Endodermal cell (in vitro differentiated cells): ENCODE data around the gene SNX9. TPM values are rescaled to one million over a fixed set of nuclear protein-coding genes. Genes with fewer than 3 reads are reported as not detected.

Source experiments
- DNase-seq: peaks from one replicate; pipeline ENCODE4 v3.0.0-alpha.2; 2017
- H3K27ac ChIP-seq: 2 replicates; pipeline ENCODE4 v1.5.1; 2013; ENCODE audit warnings: mild to moderate bottlenecking, low read depth, low read length, moderate library complexity
- H3K27me3 ChIP-seq: 2 replicates; pipeline ENCODE4 v1.6.1; 2013; ENCODE audit warnings: mild to moderate bottlenecking, low read length, moderate library complexity; ENCODE audit not compliant: insufficient read depth, control insufficient read depth, poor library complexity, severe bottlenecking
- H3K36me3 ChIP-seq: 2 replicates; pipeline ENCODE4 v1.7.0; 2013; ENCODE audit warnings: mild to moderate bottlenecking, low read length, moderate library complexity; ENCODE audit not compliant: control insufficient read depth, insufficient read depth
- H3K4me1 ChIP-seq: one replicate; pipeline ENCODE4 v1.7.0; 2013; ENCODE audit warnings: low read length; ENCODE audit not compliant: control insufficient read depth, insufficient read depth
- H3K4me3 ChIP-seq: 2 replicates; pipeline ENCODE4 v1.5.1; 2013; ENCODE audit warnings: mild to moderate bottlenecking, low read length, moderate library complexity
- H3K9ac ChIP-seq: 2 replicates; pipeline ENCODE4 v1.6.1; 2013; ENCODE audit warnings: mild to moderate bottlenecking, low read length, moderate library complexity; ENCODE audit not compliant: poor library complexity, severe bottlenecking; ENCODE audit errors: extremely low read depth
- H3K9me3 ChIP-seq: 2 replicates; pipeline ENCODE4 v1.6.1; 2013; ENCODE audit warnings: mild to moderate bottlenecking, low read length, moderate library complexity; ENCODE audit not compliant: control insufficient read depth
- H3K27ac Mint-ChIP-seq: 2 replicates; pipeline ENCODE4 v1.8.0; 2020; ENCODE audit warnings: mixed read lengths
- H3K27me3 Mint-ChIP-seq: 2 replicates; pipeline ENCODE4 v1.8.0; 2021; ENCODE audit warnings: mild to moderate bottlenecking, mixed read lengths; ENCODE audit not compliant: insufficient read depth
- H3K36me3 Mint-ChIP-seq: 2 replicates; pipeline ENCODE4 v1.8.0; 2020; ENCODE audit warnings: low read depth, mixed read lengths
- H3K4me1 Mint-ChIP-seq: 2 replicates; pipeline ENCODE4 v1.8.0; 2020; ENCODE audit warnings: mixed read lengths
- H3K4me3 Mint-ChIP-seq: 2 replicates; pipeline ENCODE4 v1.8.0; 2020; ENCODE audit warnings: mild to moderate bottlenecking, moderate library complexity, mixed read lengths
- H3K9me3 Mint-ChIP-seq: 2 replicates; pipeline ENCODE4 v1.8.0; 2020; ENCODE audit warnings: mild to moderate bottlenecking, mixed read lengths
- WGBS, 2 experiments: methylation state at CpG; one replicate each; pipeline versions ENCODE4 v1.1.5 to v1.1.7; 2013; ENCODE audit warnings: missing lambda C conversion rate in 2 of 2, mixed read lengths in 1 of 2; ENCODE audit not compliant: insufficient coverage in 1 of 2, insufficient read length in 1 of 2; 5-methylcytosine and 5-hydroxymethylcytosine counted together
- long read RNA-seq, 4 experiments: library from polyadenylated mRNA in 2 of 4; library from RNA in 1 of 4; library from capped mRNA in 1 of 4; stranded (forward) in 3 of 4; unstranded in 1 of 4; transcript quantifications; one replicate each; pipeline ENCODE4 v2.0.0, GENCODE V29; 2020 to 2021; ENCODE audit warnings: inconsistent platforms in 1 of 4
- polyA plus RNA-seq, 2 experiments: library from polyadenylated mRNA; stranded (reverse); fragments of 50-300 nt; gene quantifications; one replicate each; pipeline ENCODE4 v1.2.3, GENCODE V29; 2013
- total RNA-seq, 2 donors: library from RNA; stranded (reverse); fragmentation: NEBNext Ultra II Directional in 1 of 2; extraction: Animal tissue kit (Norgen Biotek cat#: 25700) in 1 of 2; gene quantifications; 2 replicates in 1 of 2; 3 replicates in 1 of 2; pipeline ENCODE4 v1.2.1, GENCODE V29; 2021
- TF ChIP-seq, protein P1 (sequence below): fragments of 200-600 bp; sonication (generic); conservative IDR thresholded peaks from 2 replicates; pipeline ENCODE4 v1.5.0; 2021; ENCODE audit warnings: antibody characterized with exemption, mild to moderate bottlenecking

SNX9 gene
- 10 to 100 TPM; 30.6 to 33.0 TPM for total RNA-seq
- 18.8 TPM for polyA plus RNA-seq (2013, experiment 1 of 2)
- polyA plus RNA-seq (2013, experiment 2 of 2) = 20.0 TPM
- long read RNA-seq, experiment 1, full-length matches to known transcripts = 3 of 20 reads
- long read RNA-seq, experiment 1, partial matches to known transcripts = 9 of 20 reads
- long read RNA-seq, experiment 1, other reads (novel, unspliced or antisense) = 8 of 20 reads
- long read RNA-seq, experiment 2, full-length matches to known transcripts = 94 of 112 reads
- long read RNA-seq, experiment 2, partial matches to known transcripts = 11 of 112 reads
- long read RNA-seq, experiment 2, other reads (novel, unspliced or antisense) = 7 of 112 reads
- long read RNA-seq, experiment 3, full-length matches to known transcripts = 36 of 54 reads
- long read RNA-seq, experiment 3, partial matches to known transcripts = 14 of 54 reads
- long read RNA-seq, experiment 3, other reads (novel, unspliced or antisense) = 4 of 54 reads
- long read RNA-seq, experiment 4, partial matches to known transcripts = 3 of 4 reads
- long read RNA-seq, experiment 4, other reads (novel, unspliced or antisense) = 1 of 4 reads

GRCh38 chr6:157823001-157823527 is at the start of gene SNX9:
SNX9 (plus strand) TSS chr6:157823246; CDS start chr6:157823435, 189 bp downstream.
- H3K27ac ChIP-seq = peak within 1 kb of the TSS; percentile 57
- Mint-ChIP-seq H3K27me3 (no peaks in the 10 kb centered on the region), H3K9me3 (peaks cover 5% of the 10 kb centered on the region), H3K4me1 (peaks cover 35% of the 10 kb centered on the region), H3K27ac (peak within 1 kb of the TSS; percentile 97), H3K36me3 (peaks cover 2% of the 10 kb centered on the region), H3K4me3 (peak within 1 kb of the TSS; percentile 94)
- no peaks in the 10 kb centered on the region for H3K9me3 ChIP-seq
- peak within 1 kb of the TSS; percentile 98 for H3K4me3 ChIP-seq
- TF ChIP-seq, protein P1, sequence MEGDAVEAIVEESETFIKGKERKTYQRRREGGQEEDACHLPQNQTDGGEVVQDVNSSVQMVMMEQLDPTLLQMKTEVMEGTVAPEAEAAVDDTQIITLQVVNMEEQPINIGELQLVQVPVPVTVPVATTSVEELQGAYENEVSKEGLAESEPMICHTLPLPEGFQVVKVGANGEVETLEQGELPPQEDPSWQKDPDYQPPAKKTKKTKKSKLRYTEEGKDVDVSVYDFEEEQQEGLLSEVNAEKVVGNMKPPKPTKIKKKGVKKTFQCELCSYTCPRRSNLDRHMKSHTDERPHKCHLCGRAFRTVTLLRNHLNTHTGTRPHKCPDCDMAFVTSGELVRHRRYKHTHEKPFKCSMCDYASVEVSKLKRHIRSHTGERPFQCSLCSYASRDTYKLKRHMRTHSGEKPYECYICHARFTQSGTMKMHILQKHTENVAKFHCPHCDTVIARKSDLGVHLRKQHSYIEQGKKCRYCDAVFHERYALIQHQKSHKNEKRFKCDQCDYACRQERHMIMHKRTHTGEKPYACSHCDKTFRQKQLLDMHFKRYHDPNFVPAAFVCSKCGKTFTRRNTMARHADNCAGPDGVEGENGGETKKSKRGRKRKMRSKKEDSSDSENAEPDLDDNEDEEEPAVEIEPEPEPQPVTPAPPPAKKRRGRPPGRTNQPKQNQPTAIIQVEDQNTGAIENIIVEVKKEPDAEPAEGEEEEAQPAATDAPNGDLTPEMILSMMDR = no peak
- no peaks in the 10 kb centered on the region for H3K36me3 ChIP-seq
- H3K9ac ChIP-seq = peak within 1 kb of the TSS; percentile 80
- 0% methylated on average over 17 to 92 of the region's 92 CpGs for WGBS, 2 experiments
- no peaks in the 10 kb centered on the region for H3K4me1 ChIP-seq
- no peaks in the 10 kb centered on the region for H3K27me3 ChIP-seq
- DNase-seq = peak; percentile 88

- Histone ChIP-seq H3K9me3 (no peaks in the 10 kb centered on the region), H3K4me1 (no peaks in the 10 kb centered on the region), H3K27me3 (no peaks in the 10 kb centered on the region), H3K27ac (no peak overlapping the region), H3K4me3 (no peak overlapping the region), H3K36me3 (no peaks in the 10 kb centered on the region), H3K9ac (no peak overlapping the region)
- H3K4me1 Mint-ChIP-seq = peaks cover 5% of the 10 kb centered on the region
- TF ChIP-seq, protein P1 = no peak
- peaks cover 14% of the 10 kb centered on the region for H3K27me3 Mint-ChIP-seq
- DNase-seq = no peak
- no peak overlapping the region for H3K27ac Mint-ChIP-seq
- H3K4me3 Mint-ChIP-seq = no peak overlapping the region
- H3K36me3 Mint-ChIP-seq = peaks cover 2% of the 10 kb centered on the region
- H3K9me3 Mint-ChIP-seq = peaks cover 8% of the 10 kb centered on the region
- whole genome bisulfite sequencing, 2 experiments = 76 to 80% methylated on average over 9 to 10 of the region's 10 CpGs
Observed at GRCh38 chr6:157773248-157773773, 49.7 kb upstream of the SNX9 start.

DNA sequence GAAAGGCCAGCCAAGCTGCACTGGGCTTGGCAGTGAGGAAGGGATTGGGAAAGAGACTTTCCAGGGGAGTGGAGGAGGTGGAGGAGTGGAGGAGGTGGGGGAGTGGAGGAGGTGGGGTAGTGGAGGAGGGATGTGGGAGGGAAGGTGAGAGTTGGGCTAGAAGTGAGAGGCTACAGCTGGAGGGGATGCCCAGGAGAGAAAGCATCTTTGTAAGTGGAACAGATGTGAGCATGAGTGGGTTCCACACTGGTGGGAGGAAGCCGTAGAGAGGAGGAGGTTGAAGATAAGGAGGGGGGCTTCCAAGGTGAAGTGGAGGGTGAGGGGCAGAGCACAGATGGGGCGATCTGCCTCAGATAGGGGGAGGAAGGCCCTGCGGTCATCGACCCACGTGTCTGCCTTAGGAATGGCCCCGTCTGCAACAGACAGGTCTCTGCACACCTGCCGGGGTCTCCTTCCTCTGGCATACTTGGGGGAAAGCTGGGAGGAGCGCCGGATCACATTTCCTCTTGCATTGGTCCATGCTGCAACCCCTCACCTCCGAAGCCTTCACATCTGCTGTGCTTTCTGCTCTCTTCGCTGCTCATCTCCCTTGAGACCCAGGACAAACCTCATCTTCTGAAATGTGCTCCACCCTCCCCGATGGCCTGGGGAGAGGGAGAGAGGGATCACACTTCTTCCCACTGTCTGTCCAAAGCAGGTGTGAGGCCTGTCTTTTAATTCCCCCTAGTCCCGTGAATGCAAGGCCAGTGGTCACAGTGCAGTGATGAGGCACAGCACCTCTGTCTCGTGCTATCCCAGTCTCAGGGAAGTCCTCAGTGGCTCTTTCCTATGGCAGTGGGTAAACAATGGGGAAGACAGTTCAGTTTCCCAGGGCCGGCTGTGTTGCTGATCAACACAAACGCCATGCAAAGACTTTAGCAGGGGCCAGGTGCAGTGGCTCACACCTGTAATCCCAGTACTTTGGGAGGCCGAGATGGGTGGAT is 48.6 kb upstream of the SNX9 start:
- Mint-ChIP-seq H3K4me1 (peaks cover 5% of the 10 kb centered on the region), H3K36me3 (peaks cover 2% of the 10 kb centered on the region), H3K4me3 (no peak overlapping the region), H3K27me3 (peaks cover 14% of the 10 kb centered on the region), H3K27ac (no peak overlapping the region), H3K9me3 (peaks cover 8% of the 10 kb centered on the region)
- Histone ChIP-seq H3K4me3 (no peak overlapping the region), H3K9me3 (no peaks in the 10 kb centered on the region), H3K4me1 (no peaks in the 10 kb centered on the region), H3K36me3 (no peaks in the 10 kb centered on the region), H3K27ac (no peak overlapping the region), H3K27me3 (no peaks in the 10 kb centered on the region), H3K9ac (no peak overlapping the region)
- TF ChIP-seq, protein P1 = no peak
- WGBS, 2 experiments = 84 to 90% methylated on average over 12 to 17 of the region's 17 CpGs
- peak; percentile 61 for DNase-seq
